Fibroblast of lung (primary cell): ENCODE measurements around the gene ITPR2. TPM values are rescaled to one million over a fixed set of nuclear protein-coding genes. Genes with fewer than 3 reads are reported as not detected.

Source experiments
- DNase-seq, 2 donors: peaks; one replicate each; pipeline versions ENCODE4 v3.0.0 to v3.0.0-alpha.2; 2010; ENCODE audit warnings: low read depth in 2 of 2
- H2AFZ ChIP-seq: 2 replicates; pipeline ENCODE4 v1.5.1; 2012; ENCODE audit warnings: low read length, control low read depth, inconsistent platforms
- H3K27ac ChIP-seq: 2 replicates; pipeline ENCODE4 v1.5.1; 2011; ENCODE audit warnings: low read length, control low read depth; ENCODE audit not compliant: insufficient read depth
- H3K27me3 ChIP-seq: 2 replicates; pipeline ENCODE4 v1.5.1; 2011; ENCODE audit warnings: mild to moderate bottlenecking, low read length; ENCODE audit not compliant: control insufficient read depth, insufficient read depth
- H3K36me3 ChIP-seq: 2 replicates; pipeline ENCODE4 v1.5.1; 2011; ENCODE audit warnings: low read length; ENCODE audit not compliant: control insufficient read depth, insufficient read depth
- H3K4me1 ChIP-seq: 2 replicates; pipeline ENCODE4 v1.5.1; 2011; ENCODE audit warnings: low read length; ENCODE audit not compliant: control insufficient read depth, insufficient read depth; ENCODE audit errors: extremely low read depth
- H3K4me2 ChIP-seq: 2 replicates; pipeline ENCODE4 v1.5.1; 2011; ENCODE audit warnings: low read length, control low read depth; ENCODE audit not compliant: insufficient read depth; ENCODE audit errors: extremely low read depth
- H3K4me3 ChIP-seq, 4 experiments: fragments of 200-600 bp in 1 of 4; sonication (generic) in 1 of 4; replicated peaks in 1 of 4; 2 replicates each; pipeline ENCODE4 v1.5.1; 2011 to 2016; ENCODE audit warnings: low read length in 4 of 4, low read depth in 3 of 4, mild to moderate bottlenecking in 3 of 4, control low read depth in 2 of 4, inconsistent platforms in 1 of 4, mixed read lengths in 1 of 4; ENCODE audit not compliant: insufficient read depth in 1 of 4; ENCODE audit errors: control extremely low read depth in 1 of 4
- H3K79me2 ChIP-seq: 2 replicates; pipeline ENCODE4 v1.5.1; 2012; ENCODE audit warnings: mild to moderate bottlenecking, low read length, inconsistent platforms; ENCODE audit not compliant: control insufficient read depth, insufficient read depth
- H3K9ac ChIP-seq: 2 replicates; pipeline ENCODE4 v1.5.1; 2011; ENCODE audit warnings: mild to moderate bottlenecking, low read length, control low read depth; ENCODE audit not compliant: insufficient read depth
- H3K9me3 ChIP-seq: 2 replicates; pipeline ENCODE4 v1.5.1; 2012; ENCODE audit warnings: low read depth, low read length; ENCODE audit not compliant: control insufficient read depth, insufficient read depth
- H4K20me1 ChIP-seq: 2 replicates; pipeline ENCODE4 v1.5.1; 2011; ENCODE audit warnings: low read length; ENCODE audit not compliant: control insufficient read depth, insufficient read depth; ENCODE audit errors: extremely low read depth
- EZH2 ChIP-seq: IDR thresholded peaks from 2 replicates; pipeline ENCODE4 v1.5.1; 2012; ENCODE audit warnings: low read length, control low read depth, mild to moderate bottlenecking; ENCODE audit errors: missing control alignments
- polyA plus RNA-seq, 2 donors: library from polyadenylated mRNA; depleted of rRNA in 1 of 2; stranded (reverse) in 1 of 2; unstranded in 1 of 2; fragments of >200 nt; gene quantifications; 2 replicates each; pipeline ENCODE4 v1.2.1, GENCODE V29; 2011 to 2012; ENCODE audit warnings: missing spikeins in 1 of 2
- total RNA-seq: library from RNA; depleted of rRNA; stranded (reverse); fragments of >200 nt; gene quantifications from 2 replicates; pipeline ENCODE4 v1.2.1, GENCODE V29; 2014
- TF ChIP-seq, protein P1 (sequence below), 2 donors: IDR thresholded peaks in 1 of 2; conservative IDR thresholded peaks in 1 of 2; 1 replicate in 1 of 2; 2 replicates in 1 of 2; pipeline ENCODE4 v1.5.1; 2011 to 2012; ENCODE audit warnings: low read length in 2 of 2, control low read depth in 1 of 2, inconsistent platforms in 1 of 2, low read depth in 1 of 2, mild to moderate bottlenecking in 1 of 2

ITPR2 gene
- total and polyA plus RNA-seq, 2 donors (not counting 1 experiment from before 2014, with no cell fraction given), result 5.1 to 24.6 TPM

DNA sequence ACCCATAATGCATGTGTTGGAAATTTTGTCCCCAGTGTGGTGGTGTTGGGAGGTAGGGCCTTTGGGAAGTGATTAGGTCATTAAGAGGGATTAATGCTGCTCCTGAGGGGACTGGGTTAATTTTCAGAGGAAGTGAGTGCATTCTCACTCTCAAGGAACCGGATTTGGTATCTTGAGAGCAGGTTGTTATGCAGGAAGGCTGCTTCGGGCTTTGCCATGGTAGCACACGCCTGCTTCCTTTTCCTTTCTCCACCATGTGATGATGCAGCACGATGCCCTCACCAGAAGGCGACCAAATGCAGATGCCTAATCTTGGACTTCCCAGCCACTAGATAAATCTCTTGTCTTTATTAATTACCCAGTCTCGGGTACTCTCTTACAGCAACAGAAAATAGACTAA, 380.5 kb downstream of the ITPR2 start:
- H3K79me2 ChIP-seq, result no peaks in the 10 kb centered on the region
- no peaks in the 10 kb centered on the region for H4K20me1 ChIP-seq
- H3K4me3 ChIP-seq, result no peak overlapping the region
- H3K9me3 ChIP-seq, result no peaks in the 10 kb centered on the region
- no peaks in the 10 kb centered on the region for H3K4me1 ChIP-seq
- no peak overlapping the region for H2AFZ ChIP-seq
- H3K9ac ChIP-seq, result no peak overlapping the region
- TF ChIP-seq, protein P1, sequence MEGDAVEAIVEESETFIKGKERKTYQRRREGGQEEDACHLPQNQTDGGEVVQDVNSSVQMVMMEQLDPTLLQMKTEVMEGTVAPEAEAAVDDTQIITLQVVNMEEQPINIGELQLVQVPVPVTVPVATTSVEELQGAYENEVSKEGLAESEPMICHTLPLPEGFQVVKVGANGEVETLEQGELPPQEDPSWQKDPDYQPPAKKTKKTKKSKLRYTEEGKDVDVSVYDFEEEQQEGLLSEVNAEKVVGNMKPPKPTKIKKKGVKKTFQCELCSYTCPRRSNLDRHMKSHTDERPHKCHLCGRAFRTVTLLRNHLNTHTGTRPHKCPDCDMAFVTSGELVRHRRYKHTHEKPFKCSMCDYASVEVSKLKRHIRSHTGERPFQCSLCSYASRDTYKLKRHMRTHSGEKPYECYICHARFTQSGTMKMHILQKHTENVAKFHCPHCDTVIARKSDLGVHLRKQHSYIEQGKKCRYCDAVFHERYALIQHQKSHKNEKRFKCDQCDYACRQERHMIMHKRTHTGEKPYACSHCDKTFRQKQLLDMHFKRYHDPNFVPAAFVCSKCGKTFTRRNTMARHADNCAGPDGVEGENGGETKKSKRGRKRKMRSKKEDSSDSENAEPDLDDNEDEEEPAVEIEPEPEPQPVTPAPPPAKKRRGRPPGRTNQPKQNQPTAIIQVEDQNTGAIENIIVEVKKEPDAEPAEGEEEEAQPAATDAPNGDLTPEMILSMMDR (conservative IDR thresholded peaks at IDR 0.05 in 1 of 2, IDR thresholded peaks at IDR 0.05 in 1 of 2; ENCODE audit: low read depth in 1 of 2, low read length in 2 of 2), result no peak
- TF ChIP-seq EZH2, result no peak
- H3K27ac ChIP-seq, result no peak overlapping the region
- H3K27me3 ChIP-seq, result no peaks in the 10 kb centered on the region
- DNase-seq, result no peak
- no peak overlapping the region for H3K4me2 ChIP-seq
- no peaks in the 10 kb centered on the region for H3K36me3 ChIP-seq

DNA sequence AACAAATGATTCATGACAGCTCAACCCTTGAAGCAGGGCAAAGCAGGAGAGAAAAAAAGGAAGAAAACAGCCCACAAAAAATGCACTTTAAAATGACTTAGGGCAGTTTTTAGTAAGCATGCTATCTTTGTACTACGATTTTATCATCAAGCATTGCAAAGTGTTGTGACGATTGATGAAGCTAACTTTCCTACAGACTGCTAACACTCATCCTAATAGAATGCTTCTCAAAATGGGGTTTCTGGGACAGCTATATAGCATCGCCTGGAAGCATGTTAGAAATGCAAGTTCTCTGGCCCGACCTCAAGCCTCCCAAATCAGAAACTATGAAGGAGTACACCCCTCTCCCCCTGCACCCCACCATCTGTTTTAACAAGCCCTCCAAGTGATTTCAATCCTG, 381.2 kb downstream of the ITPR2 start:
- no peak for TF ChIP-seq EZH2
- TF ChIP-seq, protein P1 (conservative IDR thresholded peaks at IDR 0.05 in 1 of 2, IDR thresholded peaks at IDR 0.05 in 1 of 2; ENCODE audit: low read depth in 1 of 2, low read length in 2 of 2), result no peak
- H3K79me2 ChIP-seq, result no peaks in the 10 kb centered on the region
- no peak overlapping the region for H3K9ac ChIP-seq
- no peaks in the 10 kb centered on the region for H3K4me1 ChIP-seq
- no peaks in the 10 kb centered on the region for H3K36me3 ChIP-seq
- no peaks in the 10 kb centered on the region for H3K9me3 ChIP-seq
- H3K27me3 ChIP-seq, result no peaks in the 10 kb centered on the region
- no peak overlapping the region for H3K4me2 ChIP-seq
- H3K27ac ChIP-seq, result no peak overlapping the region
- H2AFZ ChIP-seq, result no peak overlapping the region
- DNase-seq, result peak in 1 of 2 donors; percentile 58
- no peaks in the 10 kb centered on the region for H4K20me1 ChIP-seq
- no peak overlapping the region for H3K4me3 ChIP-seq

DNA sequence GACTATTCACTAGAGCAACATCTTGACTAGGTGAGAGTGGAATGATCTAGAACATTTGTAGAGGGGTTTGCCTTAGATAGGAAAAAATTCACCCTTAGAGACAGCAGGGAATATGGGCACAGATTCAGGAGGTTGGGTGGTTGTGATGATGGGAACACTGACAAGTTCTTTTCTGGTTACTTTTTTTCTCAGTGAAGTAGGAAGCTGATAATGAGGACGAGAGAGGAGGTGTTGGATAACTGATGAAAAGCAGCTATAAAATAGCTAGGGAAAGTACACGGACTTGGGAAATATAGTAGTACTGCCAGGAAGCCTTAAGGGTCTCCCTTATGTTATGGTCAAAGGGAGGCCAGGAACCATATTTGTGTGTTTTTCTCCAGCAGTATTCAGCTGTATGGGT, 387.1 kb downstream of the ITPR2 start:
- Histone ChIP-seq H3K27ac (no peak overlapping the region), H3K9me3 (no peaks in the 10 kb centered on the region), H2AFZ (no peak overlapping the region), H3K9ac (no peak overlapping the region), H3K79me2 (no peaks in the 10 kb centered on the region), H3K27me3 (no peaks in the 10 kb centered on the region), H3K4me2 (no peak overlapping the region), H4K20me1 (no peaks in the 10 kb centered on the region), H3K36me3 (no peaks in the 10 kb centered on the region), H3K4me1 (no peaks in the 10 kb centered on the region), H3K4me3 (no peak overlapping the region)
- no peak for DNase-seq
- TF ChIP-seq, protein P1 (conservative IDR thresholded peaks at IDR 0.05 in 1 of 2, IDR thresholded peaks at IDR 0.05 in 1 of 2; ENCODE audit: low read depth in 1 of 2, low read length in 2 of 2), result no peak
- TF ChIP-seq EZH2, result no peak
